ENCODE results near the gene VSIG10. TPM values are rescaled to one million over a fixed set of nuclear protein-coding genes. Genes with fewer than 3 reads are reported as not detected.

VSIG10 gene
- total and polyA plus RNA-seq, 2 of the 13 experiments (the other 11 are each of a cell fraction or from before 2014, with no cell fraction given), result 25.6 to 42.5 TPM

DNA sequence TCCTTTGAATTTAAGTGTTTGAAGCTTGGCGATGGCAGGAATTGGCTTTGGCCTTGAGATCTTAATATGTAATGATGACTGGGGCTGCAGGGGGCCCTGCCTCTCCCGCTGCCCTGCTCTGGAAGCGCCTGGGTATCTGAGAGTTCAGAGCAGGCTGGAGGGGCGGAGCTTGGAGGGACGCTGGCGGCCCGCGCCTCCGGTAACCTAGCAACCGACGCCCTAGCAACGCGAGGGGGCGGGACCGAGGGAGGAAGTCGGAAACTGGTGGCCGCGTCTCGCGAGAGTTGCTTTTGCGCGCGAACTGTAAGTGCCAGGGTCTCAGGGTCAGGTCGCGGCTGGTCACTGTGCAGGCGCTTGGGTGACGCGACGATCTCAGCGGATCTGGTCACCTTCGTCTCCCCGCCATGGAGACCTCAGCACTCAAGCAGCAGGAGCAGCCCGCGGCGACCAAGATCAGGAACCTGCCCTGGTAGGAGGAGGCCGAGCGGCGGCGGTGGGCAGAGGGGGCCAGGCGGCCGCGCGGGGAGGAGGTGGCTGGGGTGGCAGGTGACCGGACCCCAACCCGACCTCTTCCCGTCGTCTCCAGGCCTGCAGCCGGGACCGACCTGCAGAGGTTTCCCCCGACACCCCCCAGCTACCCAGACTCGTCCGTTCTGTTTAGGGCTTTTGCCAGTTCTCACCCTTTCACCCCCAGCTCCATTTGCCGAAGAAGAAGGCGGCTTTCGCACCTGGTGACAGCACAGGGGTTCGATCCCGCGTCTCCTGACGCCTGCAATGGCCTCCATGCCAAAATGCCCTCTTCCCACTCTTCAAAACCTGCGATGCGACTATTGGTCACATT is 87.2 kb downstream of the VSIG10 start, which contains the start of gene RFC5 (continued):
- TF ChIP-seq ZNF709 (CRISPR knock-in tag; IDR thresholded peaks at IDR 0.05), result no peak; the same call in 1 of the 2 replicates
- TF ChIP-seq, protein P1, sequence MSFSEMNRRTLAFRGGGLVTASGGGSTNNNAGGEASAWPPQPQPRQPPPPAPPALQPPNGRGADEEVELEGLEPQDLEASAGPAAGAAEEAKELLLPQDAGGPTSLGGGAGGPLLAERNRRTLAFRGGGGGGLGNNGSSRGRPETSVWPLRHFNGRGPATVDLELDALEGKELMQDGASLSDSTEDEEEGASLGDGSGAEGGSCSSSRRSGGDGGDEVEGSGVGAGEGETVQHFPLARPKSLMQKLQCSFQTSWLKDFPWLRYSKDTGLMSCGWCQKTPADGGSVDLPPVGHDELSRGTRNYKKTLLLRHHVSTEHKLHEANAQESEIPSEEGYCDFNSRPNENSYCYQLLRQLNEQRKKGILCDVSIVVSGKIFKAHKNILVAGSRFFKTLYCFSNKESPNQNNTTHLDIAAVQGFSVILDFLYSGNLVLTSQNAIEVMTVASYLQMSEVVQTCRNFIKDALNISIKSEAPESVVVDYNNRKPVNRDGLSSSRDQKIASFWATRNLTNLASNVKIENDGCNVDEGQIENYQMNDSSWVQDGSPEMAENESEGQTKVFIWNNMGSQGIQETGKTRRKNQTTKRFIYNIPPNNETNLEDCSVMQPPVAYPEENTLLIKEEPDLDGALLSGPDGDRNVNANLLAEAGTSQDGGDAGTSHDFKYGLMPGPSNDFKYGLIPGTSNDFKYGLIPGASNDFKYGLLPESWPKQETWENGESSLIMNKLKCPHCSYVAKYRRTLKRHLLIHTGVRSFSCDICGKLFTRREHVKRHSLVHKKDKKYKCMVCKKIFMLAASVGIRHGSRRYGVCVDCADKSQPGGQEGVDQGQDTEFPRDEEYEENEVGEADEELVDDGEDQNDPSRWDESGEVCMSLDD (CRISPR knock-in tag; IDR thresholded peaks at IDR 0.05; ENCODE audit: borderline replicate concordance), result no peak
- TF ChIP-seq ZSCAN25 (CRISPR knock-in tag; IDR thresholded peaks at IDR 0.05), result no peak; the same call in 1 of the 2 replicates
- peak; percentile 85 for TF ChIP-seq ZFX (CRISPR knock-in tag; IDR thresholded peaks at IDR 0.05; ENCODE audit: low read depth)
- TF ChIP-seq HMG20A (CRISPR knock-in tag; IDR thresholded peaks at IDR 0.05; ENCODE audit: borderline replicate concordance), result no peak
- peak; percentile 88 for TF ChIP-seq BRF2 (CRISPR knock-in tag; IDR thresholded peaks at IDR 0.05)
- TF ChIP-seq SCMH1 (CRISPR knock-in tag; IDR thresholded peaks at IDR 0.05; ENCODE audit: borderline replicate concordance), result no peak
- TF ChIP-seq GZF1 (CRISPR knock-in tag; IDR thresholded peaks at IDR 0.05), result no peak; the same call in 1 of the 2 replicates
- no peak for TF ChIP-seq ZNF207 (IDR thresholded peaks at IDR 0.05; ENCODE audit: borderline replicate concordance)
- no peak for TF ChIP-seq SNAPC5 (CRISPR knock-in tag; IDR thresholded peaks at IDR 0.05; ENCODE audit: borderline replicate concordance)
- TF ChIP-seq RAD21 (CRISPR knock-in tag; IDR thresholded peaks at IDR 0.05), result no peak
- TF ChIP-seq POLR2AphosphoS5 (IDR thresholded peaks at IDR 0.05; ENCODE audit: low read depth, low read length), result peak; percentile 87
- no peak for TF ChIP-seq NPAS2 (CRISPR knock-in tag; IDR thresholded peaks at IDR 0.05; ENCODE audit: borderline replicate concordance)
- no peak for TF ChIP-seq ZNF446 (CRISPR knock-in tag; IDR thresholded peaks at IDR 0.05)
- no peak for TF ChIP-seq HNRNPH1 (optimal IDR thresholded peaks at IDR 0.05; ENCODE audit: low read depth, low read length)
- TF ChIP-seq KLF9 (CRISPR knock-in tag; IDR thresholded peaks at IDR 0.05; ENCODE audit: low read depth), result peak; percentile 58; the same call in 1 of the 2 replicates
- TF ChIP-seq, protein P2, sequence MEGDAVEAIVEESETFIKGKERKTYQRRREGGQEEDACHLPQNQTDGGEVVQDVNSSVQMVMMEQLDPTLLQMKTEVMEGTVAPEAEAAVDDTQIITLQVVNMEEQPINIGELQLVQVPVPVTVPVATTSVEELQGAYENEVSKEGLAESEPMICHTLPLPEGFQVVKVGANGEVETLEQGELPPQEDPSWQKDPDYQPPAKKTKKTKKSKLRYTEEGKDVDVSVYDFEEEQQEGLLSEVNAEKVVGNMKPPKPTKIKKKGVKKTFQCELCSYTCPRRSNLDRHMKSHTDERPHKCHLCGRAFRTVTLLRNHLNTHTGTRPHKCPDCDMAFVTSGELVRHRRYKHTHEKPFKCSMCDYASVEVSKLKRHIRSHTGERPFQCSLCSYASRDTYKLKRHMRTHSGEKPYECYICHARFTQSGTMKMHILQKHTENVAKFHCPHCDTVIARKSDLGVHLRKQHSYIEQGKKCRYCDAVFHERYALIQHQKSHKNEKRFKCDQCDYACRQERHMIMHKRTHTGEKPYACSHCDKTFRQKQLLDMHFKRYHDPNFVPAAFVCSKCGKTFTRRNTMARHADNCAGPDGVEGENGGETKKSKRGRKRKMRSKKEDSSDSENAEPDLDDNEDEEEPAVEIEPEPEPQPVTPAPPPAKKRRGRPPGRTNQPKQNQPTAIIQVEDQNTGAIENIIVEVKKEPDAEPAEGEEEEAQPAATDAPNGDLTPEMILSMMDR (CRISPR knock-in tag; IDR thresholded peaks at IDR 0.05), result 0 out of 2 replicates have a peak, but pooled peaks have one; percentile 9
